Smooth muscle cell (in vitro differentiated cells): ENCODE measurements around the gene NUP188. TPM values are rescaled to one million over a fixed set of nuclear protein-coding genes. Genes with fewer than 3 reads are reported as not detected.

Source experiments
- DNase-seq: peaks from one replicate; lab custom pipeline; 2025; ENCODE audit not compliant: unreplicated experiment; lab: John Stamatoyannopoulos, UW
- H2AFZ ChIP-seq: fragments of 200-600 bp; sonication (generic); 2 replicates; pipeline ENCODE4 v1.6.0; 2016; ENCODE audit warnings: antibody characterized with exemption, low read depth, mild to moderate bottlenecking
- H3F3A ChIP-seq: fragments of 200-600 bp; sonication (generic); 2 replicates; pipeline ENCODE4 v1.6.0; 2017; ENCODE audit warnings: antibody characterized with exemption, low read depth
- H3K27ac ChIP-seq: fragments of 200-600 bp; sonication (generic); 2 replicates; pipeline ENCODE4 v1.5.1; 2016; ENCODE audit warnings: low read depth, mild to moderate bottlenecking
- H3K27me3 ChIP-seq: fragments of 200-600 bp; sonication (generic); 2 replicates; pipeline ENCODE4 v1.6.1; 2016; ENCODE audit warnings: low read depth, mild to moderate bottlenecking
- H3K36me3 ChIP-seq: fragments of 200-600 bp; sonication (generic); 2 replicates; pipeline ENCODE4 v1.5.1; 2016; ENCODE audit warnings: low read depth
- H3K4me1 ChIP-seq: fragments of 200-600 bp; sonication (generic); 2 replicates; pipeline ENCODE4 v1.5.1; 2016; ENCODE audit warnings: low read depth
- H3K4me2 ChIP-seq: fragments of 200-600 bp; sonication (generic); 2 replicates; pipeline ENCODE4 v1.6.0; 2016; ENCODE audit warnings: mild to moderate bottlenecking
- H3K4me3 ChIP-seq: fragments of 200-600 bp; sonication (generic); 2 replicates; pipeline ENCODE4 v1.5.1; 2016; ENCODE audit warnings: mild to moderate bottlenecking
- H3K79me2 ChIP-seq: fragments of 200-600 bp; sonication (generic); 2 replicates; pipeline ENCODE4 v1.6.0; 2016; ENCODE audit warnings: low read depth, mild to moderate bottlenecking
- H3K9ac ChIP-seq: fragments of 200-600 bp; sonication (generic); 2 replicates; pipeline ENCODE4 v1.6.0; 2016; ENCODE audit warnings: low read depth
- H3K9me3 ChIP-seq: fragments of 200-600 bp; sonication (generic); replicated peaks from 2 replicates; pipeline ENCODE4 v1.5.1; 2016; ENCODE audit warnings: low read depth
- H4K20me1 ChIP-seq: fragments of 200-600 bp; sonication (generic); 2 replicates; pipeline ENCODE4 v1.6.0; 2016; ENCODE audit warnings: low read depth
- CTCF ChIP-seq: fragments of 200-600 bp; sonication (generic); IDR thresholded peaks from 2 replicates; pipeline ENCODE4 v1.5.1; 2017; ENCODE audit warnings: borderline replicate concordance, mild to moderate bottlenecking, antibody characterized with exemption; ENCODE audit not compliant: insufficient read depth, poor library complexity, severe bottlenecking
- WGBS: methylation state at CpG from one replicate; pipeline ENCODE4 v1.1.7; 2016; ENCODE audit warnings: low lambda C conversion rate; 5-methylcytosine and 5-hydroxymethylcytosine counted together
- polyA plus RNA-seq: library from polyadenylated mRNA; unstranded; fragments of >200 nt; fragmentation: Nextera tagmentation; extraction: Ambion mirVana; gene quantifications from 2 replicates; pipeline ENCODE4 v1.2.1, GENCODE V29; 2016
- total RNA-seq: library from RNA; depleted of rRNA; stranded (reverse); fragments of >200 nt; gene quantifications from 2 replicates; pipeline ENCODE4 v1.2.3, GENCODE V29; 2014

NUP188 gene
- total and polyA plus RNA-seq, 2 experiments from 2014 or later = 31.9 to 45.8 TPM

DNA sequence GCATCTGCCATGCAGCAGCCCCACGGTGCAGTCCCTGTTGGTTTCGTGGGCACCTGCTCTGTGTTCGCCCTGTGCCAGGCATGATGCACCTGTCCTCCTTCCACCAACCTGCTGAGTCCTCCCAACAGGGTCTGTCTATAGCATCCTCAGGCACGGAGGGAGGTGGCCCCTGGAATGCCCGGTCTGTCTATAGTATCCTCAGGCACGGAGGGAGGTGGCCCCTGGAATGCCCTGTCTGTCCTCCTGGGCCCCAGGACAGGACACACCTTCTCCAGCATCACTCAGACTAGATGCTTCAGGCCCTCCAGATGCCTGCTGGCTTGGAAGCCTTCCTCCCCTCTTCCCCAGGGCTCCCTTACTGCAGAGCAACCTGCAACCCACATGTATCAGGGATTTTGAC, 36.6 kb upstream of the NUP188 start:
- Histone ChIP-seq H3K36me3 (peaks cover 15% of the 10 kb centered on the region), H3K79me2 (peaks cover 64% of the 10 kb centered on the region), H3K9ac (no peak overlapping the region), H3K27me3 (no peaks in the 10 kb centered on the region), H3K4me3 (no peak overlapping the region), H2AFZ (no peak overlapping the region), H4K20me1 (peaks cover 29% of the 10 kb centered on the region), H3K9me3 (no peaks in the 10 kb centered on the region), H3K4me1 (peaks cover 20% of the 10 kb centered on the region), H3F3A (peaks cover 4% of the 10 kb centered on the region), H3K4me2 (peak overlapping the region; percentile 78), H3K27ac (peak overlapping the region; percentile 94)
- TF ChIP-seq CTCF = no peak
- DNase-seq = no peak
- WGBS = 84% methylated on average over 6 of the region's 6 CpGs

DNA sequence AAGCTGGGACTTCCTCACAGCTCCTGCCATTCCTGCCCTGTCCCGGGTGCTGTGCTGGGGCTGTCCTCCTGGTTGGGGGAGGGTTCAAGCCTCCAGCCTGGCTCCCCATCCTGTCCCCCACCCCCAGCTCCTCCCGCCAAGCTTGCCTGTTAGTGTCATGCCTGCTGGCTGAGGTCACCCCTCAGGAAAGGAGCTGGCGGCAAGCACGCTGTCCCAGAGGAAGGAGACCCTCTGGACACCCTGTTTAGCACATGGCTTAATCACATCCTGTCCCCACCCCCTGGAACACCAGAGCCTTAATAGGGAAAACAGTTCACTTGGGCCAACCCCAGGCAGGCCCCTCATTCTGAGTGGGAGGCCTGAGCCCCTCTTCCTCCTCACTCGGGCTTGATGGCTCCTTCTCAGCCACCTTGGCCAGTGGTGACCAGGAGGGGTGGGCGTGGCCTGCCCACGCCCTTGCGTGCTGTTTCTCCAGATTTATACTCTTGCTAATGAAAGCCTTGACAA, 35.9 kb upstream of the NUP188 start:
- Histone ChIP-seq H2AFZ (no peak overlapping the region), H3K4me1 (peaks cover 20% of the 10 kb centered on the region), H4K20me1 (peaks cover 29% of the 10 kb centered on the region), H3K4me3 (no peak overlapping the region), H3K9me3 (no peaks in the 10 kb centered on the region), H3K4me2 (peak overlapping the region; percentile 78), H3K36me3 (peaks cover 15% of the 10 kb centered on the region), H3K79me2 (peaks cover 62% of the 10 kb centered on the region), H3K27ac (peak overlapping the region; percentile 94), H3K27me3 (no peaks in the 10 kb centered on the region), H3K9ac (peak overlapping the region; percentile 66), H3F3A (peaks cover 4% of the 10 kb centered on the region)
- DNase-seq = peak; percentile 12
- 16% methylated on average over 8 of the region's 8 CpGs for WGBS
- TF ChIP-seq CTCF = no peak

- peak overlapping the region; percentile 94 for H3K27ac ChIP-seq
- 53% methylated on average over 15 of the region's 15 CpGs for whole genome bisulfite sequencing
- peaks cover 4% of the 10 kb centered on the region for H3F3A ChIP-seq
- H3K79me2 ChIP-seq = peaks cover 56% of the 10 kb centered on the region
- peaks cover 15% of the 10 kb centered on the region for H3K36me3 ChIP-seq
- H3K4me2 ChIP-seq = peak overlapping the region; percentile 78
- H4K20me1 ChIP-seq = peaks cover 29% of the 10 kb centered on the region
- H3K9ac ChIP-seq = peak overlapping the region; percentile 66
- H2AFZ ChIP-seq = no peak overlapping the region
- H3K4me3 ChIP-seq = no peak overlapping the region
- peaks cover 20% of the 10 kb centered on the region for H3K4me1 ChIP-seq
- no peaks in the 10 kb centered on the region for H3K27me3 ChIP-seq
- TF ChIP-seq CTCF = no peak
- no peaks in the 10 kb centered on the region for H3K9me3 ChIP-seq
- no peak for DNase-seq
Observed at GRCh38 chr9:128912270-128912853, 35.1 kb upstream of the NUP188 start.
